Aorta (tissue), 5 donors: ENCODE results near the gene MRPL24. TPM values are rescaled to one million over a fixed set of nuclear protein-coding genes. Genes with fewer than 3 reads are reported as not detected.

ENCODE experiments used
- ATAC-seq: fragments of 200-7000 bp; cut with Tn5 transposase; one replicate; pipeline ENCODE4 v1.9.1; 2022; ENCODE audit warnings: moderate library complexity; ENCODE audit not compliant: low FRiP score
- DNase-seq, 2 donors: peaks; one replicate each; pipeline ENCODE4 v3.0.0-alpha.2; 2020
- H3K27ac ChIP-seq, 2 donors: one replicate each; pipeline ENCODE4 v1.5.1; 2013; ENCODE audit warnings: low read length in 2 of 2, mild to moderate bottlenecking in 2 of 2, moderate library complexity in 2 of 2, control low read depth in 1 of 2, inconsistent platforms in 1 of 2, low read depth in 1 of 2
- H3K27me3 ChIP-seq, 2 donors: one replicate each; pipeline ENCODE4 v1.6.1; 2013; ENCODE audit warnings: control low read depth in 1 of 2, low read length in 1 of 2, mild to moderate bottlenecking in 1 of 2, moderate library complexity in 1 of 2; ENCODE audit not compliant: insufficient read depth in 2 of 2, control insufficient read depth in 1 of 2
- H3K36me3 ChIP-seq, 2 donors: one replicate each; pipeline ENCODE4 v1.6.1; 2013; ENCODE audit warnings: control low read depth in 1 of 2, low read length in 1 of 2, mild to moderate bottlenecking in 1 of 2; ENCODE audit not compliant: insufficient read depth in 2 of 2, control insufficient read depth in 1 of 2
- H3K4me1 ChIP-seq, 2 donors: one replicate each; pipeline ENCODE4 v1.6.1; 2013; ENCODE audit warnings: low read length in 2 of 2, control low read depth in 1 of 2, mild to moderate bottlenecking in 1 of 2, moderate library complexity in 1 of 2; ENCODE audit not compliant: insufficient read depth in 2 of 2, control insufficient read depth in 1 of 2
- H3K4me3 ChIP-seq, 2 donors: one replicate each; pipeline ENCODE4 v1.5.1; 2013; ENCODE audit warnings: low read length in 2 of 2, control low read depth in 1 of 2, mild to moderate bottlenecking in 1 of 2
- H3K9me3 ChIP-seq: one replicate; pipeline ENCODE4 v1.6.1; 2013; ENCODE audit warnings: mild to moderate bottlenecking, low read length; ENCODE audit not compliant: control insufficient read depth
- WGBS, 2 donors: extraction: QIAGEN DNeasy Blood & Tissue Kit; methylation state at CpG; one replicate each; pipeline ENCODE4 v1.1.7; 2013; 5-methylcytosine and 5-hydroxymethylcytosine counted together
- intact Hi-C, 2 donors: fragments of 100-400 bp; cut with DNase I; formaldehyde crosslinking; loops; one replicate each; pipeline versions ENCODE4 v1.14.2 to v1.15.0; 2022
- polyA plus RNA-seq, 2 donors: library from polyadenylated mRNA; stranded (reverse); fragments of 200-250 nt; gene quantifications; one replicate each; pipeline ENCODE4 v1.2.3, GENCODE V29; 2013
- total RNA-seq, 2 donors: library from RNA; stranded (reverse); fragmentation: NEBNext Ultra II Directional; extraction: Animal tissue kit (Norgen Biotek cat#: 25700); gene quantifications; one replicate each; pipeline ENCODE4 v1.2.1, GENCODE V29; 2021
- donor health status: healthy with polysubstance abuse.
- donor health status: Bipolar disorder and iron deficiency.
- donor health status: DM: no; HTN: no; CAD: no.
- donor health status: DM: no; HTN: no; CAD: no.
- donor health status: DM: yes; HTN: yes; CAD: no.

The MRPL24 gene
- total and polyA plus RNA-seq, 4 donors = 44.0 to 73.1 (median 57.3) TPM

DNA sequence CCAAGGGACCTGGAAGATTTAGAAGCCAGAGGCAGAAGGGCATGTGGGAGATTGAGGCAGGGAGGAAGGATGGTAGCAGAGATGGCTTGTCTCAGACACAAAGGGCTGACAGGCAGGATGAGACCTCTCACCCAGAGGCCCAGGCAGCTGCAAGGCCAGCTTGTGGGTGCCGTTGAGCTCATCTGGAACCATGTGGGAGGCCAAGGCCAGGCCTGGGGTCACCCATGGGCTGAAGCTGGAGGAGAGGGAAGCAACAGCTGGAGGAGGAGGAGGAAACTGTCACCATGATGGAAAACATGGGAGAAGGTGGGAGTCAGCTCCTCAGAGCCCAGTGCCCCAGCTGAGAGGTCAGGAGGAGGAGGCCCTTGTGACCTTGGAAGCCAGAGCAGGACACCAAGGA is 41.9 kb downstream of the MRPL24 start:
- DNase-seq (no peak), ATAC-seq (no peak)
- Histone ChIP-seq H3K4me3 (no peak overlapping the region), H3K9me3 (no peaks in the 10 kb centered on the region), H3K27ac (no peak overlapping the region), H3K36me3 (no peaks in the 10 kb centered on the region), H3K27me3 (no peaks in the 10 kb centered on the region), H3K4me1 (no peaks in the 10 kb centered on the region)
- intact Hi-C loops = loop anchor here in 1 of 2 donors (10.0 kb wide), 1 partner anchor 186 kb away; no protein-coding TSS in a partner anchor
- 45 to 63% methylated on average over 1 of the region's 1 CpG for WGBS, 2 donors

DNA sequence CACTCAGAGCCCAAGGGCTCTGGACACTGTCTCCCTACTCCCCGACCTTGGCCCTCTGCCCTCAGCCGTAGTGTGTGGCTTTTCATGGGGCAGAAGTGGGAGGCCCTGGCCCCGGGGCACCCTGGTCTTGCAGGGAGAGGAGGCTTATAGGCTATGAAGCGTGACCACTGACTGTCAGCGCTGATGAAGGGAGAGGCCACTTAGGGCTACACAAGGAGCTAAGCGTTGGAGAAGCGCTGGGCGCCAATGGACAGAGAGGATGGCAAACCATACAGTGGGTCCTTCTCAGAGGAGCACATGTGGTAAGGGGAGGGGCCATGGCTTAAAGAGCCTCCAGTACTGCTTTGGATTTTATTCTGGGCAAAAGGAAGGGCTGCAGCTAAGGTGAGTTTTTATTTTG is 43.4 kb downstream of the MRPL24 start:
- 71 to 77% methylated on average over 8 of the region's 8 CpGs for WGBS, 2 donors
- no peak for DNase-seq
- Histone ChIP-seq H3K36me3 (no peaks in the 10 kb centered on the region), H3K9me3 (no peaks in the 10 kb centered on the region), H3K27ac (no peak overlapping the region), H3K27me3 (no peaks in the 10 kb centered on the region), H3K4me1 (no peaks in the 10 kb centered on the region), H3K4me3 (no peak overlapping the region)
- intact Hi-C loops = loop anchor here in 1 of 2 donors (10.0 kb wide), 1 partner anchor 187 kb away; no protein-coding TSS in a partner anchor
- no peak for ATAC-seq

DNA sequence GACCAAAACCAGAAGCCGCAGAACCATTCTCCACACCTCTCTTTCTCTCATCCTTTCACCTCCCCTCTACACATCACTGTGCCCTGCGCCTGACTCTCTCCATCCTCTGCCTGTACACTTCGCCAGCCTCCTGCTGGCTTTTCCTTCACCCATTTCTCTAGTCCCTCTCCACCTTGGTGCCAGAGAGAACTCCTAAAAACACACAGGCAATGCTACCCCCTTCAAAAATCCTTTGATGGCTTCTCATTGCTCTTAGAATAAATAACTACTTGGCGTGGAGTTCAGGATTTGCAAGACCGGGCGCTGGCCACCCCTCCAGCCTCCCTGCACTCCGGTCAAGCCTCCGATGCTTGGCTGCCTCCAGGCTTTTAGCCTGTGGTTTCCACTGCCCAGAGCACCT is 44.1 kb downstream of the MRPL24 start:
- Histone ChIP-seq H3K9me3 (no peaks in the 10 kb centered on the region), H3K27ac (no peak overlapping the region), H3K4me1 (no peaks in the 10 kb centered on the region), H3K27me3 (no peaks in the 10 kb centered on the region), H3K36me3 (no peaks in the 10 kb centered on the region), H3K4me3 (no peak overlapping the region)
- 86 to 88% methylated on average over 8 of the region's 8 CpGs for WGBS, 2 donors
- intact Hi-C loops = loop anchor here in 1 of 2 donors (10.0 kb wide), 1 partner anchor 188 kb away; no protein-coding TSS in a partner anchor
- ATAC-seq (no peak), DNase-seq (no peak)

DNA sequence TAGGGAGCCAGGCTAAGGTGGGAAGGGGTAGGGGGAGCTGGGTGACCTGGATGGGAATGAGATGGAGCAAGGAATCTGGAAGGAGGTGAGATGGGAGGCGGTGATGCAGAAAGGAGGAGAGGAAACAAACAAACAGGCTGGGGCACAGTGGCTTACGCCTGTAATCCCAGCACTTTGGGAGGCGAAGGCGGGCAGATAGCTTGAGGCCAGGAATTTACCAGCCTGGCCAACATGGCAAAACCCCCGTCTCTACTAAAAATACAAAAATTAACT is 46.3 kb downstream of the MRPL24 start:
- no peaks in the 10 kb centered on the region for H3K4me1 ChIP-seq
- H3K27ac ChIP-seq = no peak overlapping the region
- no peak overlapping the region for H3K4me3 ChIP-seq
- H3K27me3 ChIP-seq = no peaks in the 10 kb centered on the region
- no peaks in the 10 kb centered on the region for H3K9me3 ChIP-seq
- WGBS, 2 donors = 84 to 91% methylated on average over 5 of the region's 5 CpGs
- DNase-seq = no peak
- ATAC-seq = no peak
- H3K36me3 ChIP-seq = no peaks in the 10 kb centered on the region
- intact Hi-C loops = loop anchor here in 1 of 2 donors (10.0 kb wide), 1 partner anchor 190 kb away; no protein-coding TSS in a partner anchor

DNA sequence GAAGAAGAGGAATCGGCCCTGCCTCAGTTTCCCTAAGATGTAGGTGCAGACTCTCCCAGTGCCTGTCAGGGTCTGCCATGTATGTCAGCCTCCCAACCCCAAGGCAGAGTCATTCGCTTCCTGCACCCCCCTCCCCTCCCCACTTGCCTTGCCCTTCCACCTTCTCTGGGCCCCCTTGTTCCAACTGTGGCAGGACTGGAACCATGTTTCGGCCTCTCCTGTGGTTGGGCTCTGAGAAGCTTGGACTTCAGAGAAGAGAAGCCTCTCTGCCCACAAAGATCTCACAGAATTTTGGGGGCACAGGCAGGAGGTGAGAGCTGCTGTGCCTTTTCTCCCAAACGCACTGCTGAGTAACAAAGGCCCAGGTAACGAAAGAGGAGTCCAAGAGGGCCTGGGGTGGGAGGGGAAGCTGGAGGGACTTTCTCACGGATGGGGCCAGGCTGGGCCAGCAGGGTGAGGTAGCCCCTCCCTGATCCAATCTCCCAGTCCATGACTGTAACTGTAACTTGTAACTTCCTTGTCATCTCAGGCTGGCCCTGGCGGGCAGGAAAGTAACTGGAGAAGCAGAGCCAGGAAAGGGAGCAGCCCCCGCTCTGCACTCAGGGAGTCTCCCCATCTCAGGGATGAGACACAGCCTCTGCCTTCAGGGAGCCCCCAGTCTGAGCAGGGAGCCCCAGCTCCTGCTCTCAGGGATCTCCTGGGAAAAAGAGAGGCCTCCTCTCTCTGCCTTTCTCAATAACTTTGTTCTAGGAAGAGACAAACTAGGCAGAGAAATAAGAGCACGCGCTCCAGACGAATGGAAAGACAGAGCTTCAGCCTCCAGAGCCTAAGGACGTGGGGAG is 46.8 kb downstream of the MRPL24 start:
- H3K27ac ChIP-seq = no peak overlapping the region
- no peaks in the 10 kb centered on the region for H3K36me3 ChIP-seq
- no peaks in the 10 kb centered on the region for H3K9me3 ChIP-seq
- no peak overlapping the region for H3K4me3 ChIP-seq
- intact Hi-C loops = loop anchor here in 1 of 2 donors (10.0 kb wide), 1 partner anchor 191 kb away; no protein-coding TSS in a partner anchor
- WGBS, 2 donors = 81 to 82% methylated on average over 12 of the region's 12 CpGs
- ATAC-seq = no peak
- no peak for DNase-seq
- no peaks in the 10 kb centered on the region for H3K27me3 ChIP-seq
- H3K4me1 ChIP-seq = no peaks in the 10 kb centered on the region

DNA sequence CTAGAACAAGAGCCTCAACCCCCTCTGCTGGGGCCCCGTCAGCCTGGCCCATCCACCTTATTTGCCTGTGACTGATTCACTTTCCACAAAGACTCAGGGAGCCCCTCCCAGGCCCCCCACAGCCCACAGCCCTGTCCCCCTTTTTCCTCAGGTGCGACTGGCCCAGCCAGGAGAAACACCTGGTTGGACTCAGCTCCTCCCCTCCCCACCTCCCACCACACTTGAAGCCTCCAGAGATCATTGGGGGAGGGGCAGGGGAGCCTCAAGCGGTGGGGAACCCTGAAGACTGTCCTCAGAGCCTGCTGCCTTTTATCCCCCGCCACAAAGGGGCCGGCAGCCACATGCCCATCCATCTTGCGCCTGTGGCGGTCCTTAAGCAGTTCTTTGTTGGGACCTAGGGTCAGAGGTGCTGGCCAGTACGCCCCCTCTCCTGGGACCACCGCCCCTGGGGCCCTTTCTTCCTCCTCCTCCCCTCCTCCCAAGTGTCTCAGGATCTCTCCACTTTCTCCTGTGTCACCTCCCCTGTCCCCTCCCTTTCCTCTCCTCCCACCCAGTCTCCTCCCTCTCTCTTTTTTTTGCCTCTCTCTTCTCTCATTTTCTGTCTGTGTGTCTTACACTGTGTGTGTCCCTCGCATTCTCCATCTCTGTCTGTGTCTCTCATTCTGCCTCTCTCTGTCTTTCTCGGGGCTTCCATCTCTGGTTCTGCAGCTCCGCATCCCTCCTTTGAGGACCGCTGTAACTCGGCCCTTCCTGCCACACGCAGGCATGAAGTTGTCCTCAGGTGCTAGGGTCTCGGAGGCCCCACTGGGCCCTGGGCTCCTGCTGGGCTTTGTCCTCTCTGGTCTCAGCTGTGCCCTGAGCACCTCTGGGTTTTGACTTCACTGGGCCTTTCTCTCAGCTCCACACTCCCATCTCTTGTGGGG is 47.7 kb downstream of the MRPL24 start:
- no peaks in the 10 kb centered on the region for H3K36me3 ChIP-seq
- no peak overlapping the region for H3K27ac ChIP-seq
- 65 to 67% methylated on average over 16 of the region's 16 CpGs for WGBS, 2 donors
- H3K4me3 ChIP-seq = no peak overlapping the region
- DNase-seq (no peak), ATAC-seq (no peak)
- H3K9me3 ChIP-seq = no peaks in the 10 kb centered on the region
- intact Hi-C loops = loop anchor here in 1 of 2 donors (10.0 kb wide), 1 partner anchor 192 kb away; no protein-coding TSS in a partner anchor
- H3K4me1 ChIP-seq = no peaks in the 10 kb centered on the region
- no peaks in the 10 kb centered on the region for H3K27me3 ChIP-seq

DNA sequence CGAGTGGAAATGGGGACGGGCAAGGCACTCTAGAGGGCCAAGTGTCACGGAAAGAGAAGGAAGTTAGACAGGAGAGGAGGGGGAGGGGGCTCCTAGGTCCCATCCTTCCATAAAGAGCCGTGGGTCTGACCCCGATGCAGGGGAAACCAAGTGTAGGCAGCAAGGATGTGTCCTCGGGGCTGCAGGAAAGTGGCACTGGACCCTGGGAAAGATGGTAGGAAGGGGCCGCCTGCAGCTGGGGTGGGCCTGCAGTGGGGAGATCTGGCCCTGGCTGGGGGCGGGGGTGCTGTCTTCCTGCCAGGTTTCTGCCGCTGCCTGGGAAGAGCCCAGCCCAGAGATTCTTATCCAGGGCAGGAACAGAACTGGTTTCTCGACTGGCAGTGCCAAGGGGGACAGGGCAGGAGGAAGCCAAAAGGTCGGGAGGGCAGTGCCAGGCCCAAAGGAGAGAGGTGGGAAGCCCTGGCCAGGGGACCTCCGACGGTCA is 48.4 kb downstream of the MRPL24 start:
- H3K9me3 ChIP-seq = no peaks in the 10 kb centered on the region
- no peaks in the 10 kb centered on the region for H3K36me3 ChIP-seq
- no peaks in the 10 kb centered on the region for H3K4me1 ChIP-seq
- no peak overlapping the region for H3K4me3 ChIP-seq
- H3K27ac ChIP-seq = no peak overlapping the region
- WGBS, 2 donors = 34% methylated on average over 13 of the region's 13 CpGs
- no peak for DNase-seq
- no peak for ATAC-seq
- H3K27me3 ChIP-seq = no peaks in the 10 kb centered on the region
- intact Hi-C loops = loop anchor here in 1 of 2 donors (10.0 kb wide), 1 partner anchor 192 kb away; no protein-coding TSS in a partner anchor

DNA sequence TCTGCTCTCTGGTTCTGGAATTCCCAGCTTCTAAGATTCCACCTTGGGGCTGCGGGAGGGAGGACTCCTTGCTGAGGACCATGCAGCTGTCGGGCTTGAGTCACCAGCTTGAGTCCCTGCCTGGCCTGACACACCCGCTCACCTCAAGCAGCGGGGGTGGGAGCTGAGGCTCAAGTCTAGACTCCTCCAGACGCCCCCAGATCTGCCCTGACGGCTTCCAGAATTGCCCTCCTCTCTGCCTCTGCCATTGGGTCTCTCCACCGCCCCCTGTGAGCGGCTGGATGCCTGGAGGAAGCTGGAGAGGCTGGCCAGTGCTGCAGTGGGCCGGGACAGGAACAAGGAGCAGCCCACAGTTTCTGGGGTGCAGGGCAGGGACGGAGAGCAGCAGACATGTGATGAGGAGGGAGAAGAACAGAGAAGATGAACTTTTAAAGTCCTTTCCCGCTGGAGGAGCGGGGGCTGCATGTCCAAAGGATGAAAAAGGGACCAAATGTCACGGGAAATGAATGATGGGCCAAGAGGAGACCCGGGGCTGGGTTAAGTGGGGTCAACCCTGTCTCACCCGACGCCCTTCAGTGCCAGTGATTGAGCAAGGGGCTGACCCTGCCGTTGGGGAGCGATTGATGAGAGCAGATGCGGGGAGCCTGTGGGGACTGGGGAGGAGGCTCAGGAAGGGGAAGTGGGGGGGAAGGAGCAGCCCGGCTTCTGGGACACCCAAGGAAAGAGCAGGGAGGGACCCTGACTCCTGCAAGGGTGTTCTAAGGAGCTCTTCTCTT is 49.0 kb downstream of the MRPL24 start:
- no peaks in the 10 kb centered on the region for H3K27me3 ChIP-seq
- intact Hi-C loops = loop anchor here in 1 of 2 donors (10.0 kb wide), 1 partner anchor 193 kb away; no protein-coding TSS in a partner anchor
- ATAC-seq (no peak), DNase-seq (no peak)
- no peaks in the 10 kb centered on the region for H3K4me1 ChIP-seq
- WGBS, 2 donors = 65 to 71% methylated on average over 20 of the region's 20 CpGs
- H3K27ac ChIP-seq = no peak overlapping the region
- H3K4me3 ChIP-seq = no peak overlapping the region
- H3K9me3 ChIP-seq = no peaks in the 10 kb centered on the region
- H3K36me3 ChIP-seq = no peaks in the 10 kb centered on the region
